ENCODE data around the gene ARHGAP9. TPM values are rescaled to one million over a fixed set of nuclear protein-coding genes. Genes with fewer than 3 reads are reported as not detected.
"Not testable (repeated sequence)": the region's sequence is repeated elsewhere in the genome, so short reads cannot be mapped to it uniquely, and the experiment has no call there.

ARHGAP9 gene
- total RNA-seq, 4 donors from 2014 or later, result 16.5 to 220 (median 28.2) TPM

GRCh38 chr12:57430931-57431566 lies 48.6 kb downstream of the ARHGAP9 start, which contains the start of gene R3HDM2:
Gene R3HDM2, minus strand, starts transcription at chr12:57431043. Its CDS starts 120,615 bp downstream, at chr12:57310428.
- DNase-seq, result peak; percentile 94 to 98 (median 97)
- peak within 1 kb of the TSS; percentile 91 to 97 (median 94) for H3K27ac ChIP-seq

DNA sequence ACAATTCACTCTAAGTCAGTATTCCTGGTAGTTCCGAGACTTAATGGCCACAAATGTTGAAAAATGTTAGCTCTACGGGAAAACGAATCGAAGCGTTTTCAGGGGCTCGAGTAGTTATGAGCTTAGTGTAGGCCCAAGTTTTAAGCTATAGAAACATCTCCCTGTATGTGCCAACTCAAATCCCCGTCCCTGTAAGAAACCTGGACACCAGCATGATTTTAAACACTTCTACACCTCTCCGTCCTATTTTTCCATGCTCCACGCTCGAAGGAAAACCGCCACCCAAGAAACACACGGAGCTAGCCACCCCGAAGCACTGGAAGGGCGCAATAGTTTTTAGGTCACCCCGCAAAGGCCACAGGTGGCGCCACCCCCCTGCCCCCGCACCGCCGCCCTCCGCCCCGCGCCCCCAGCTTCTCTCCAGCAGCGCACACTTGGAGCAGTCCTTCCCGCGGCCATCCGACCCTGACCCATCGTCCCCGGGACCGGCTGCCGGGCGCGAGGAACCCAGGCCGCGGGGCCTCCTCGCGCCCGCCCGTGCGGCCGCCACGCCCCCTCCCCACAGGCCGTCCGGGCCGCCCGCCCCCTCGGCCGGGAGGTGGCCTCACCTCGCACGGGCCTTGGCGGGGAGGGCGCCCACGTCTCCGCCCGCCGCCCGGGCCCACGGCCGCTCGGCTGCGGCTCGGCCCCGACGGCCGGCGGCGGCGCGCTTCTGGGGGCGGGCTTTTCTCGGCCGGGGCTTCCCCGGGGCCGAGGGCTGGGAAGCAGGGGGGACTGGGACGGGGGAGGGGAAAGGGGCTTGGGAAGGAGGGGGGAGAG lies 49.3 kb downstream of the ARHGAP9 start:
- H3K9me3 ChIP-seq, result no peaks in the 10 kb centered on the region

More at GRCh38 chr12:57430931-57431566, 48.6 kb downstream of the ARHGAP9 start, which contains the start of gene R3HDM2:
- Histone ChIP-seq H3K4me3 (peak within 1 kb of the TSS; percentile 60 to 92 (median 76)), H3K36me3 (peaks cover 0 to under 1% (median 0%) of the 10 kb centered on the region in 3 donors), H3K4me1 (peaks cover 0 to 6% (median 0%) of the 10 kb centered on the region in 4 donors), H3K27me3 (no peaks in the 10 kb centered on the region), H3K9me3 (no peaks in the 10 kb centered on the region)
- TF ChIP-seq CTCF (IDR thresholded peaks at IDR 0.05), result peak in 3 of 6 experiments; percentile 0 to 16 (median 8)
- TF ChIP-seq POLR2A (IDR thresholded peaks at IDR 0.05), result peak; percentile 90 to 94

GRCh38 chr12:57429473-57430111 lies 50.1 kb downstream of the ARHGAP9 start:
- Histone ChIP-seq H3K27ac (peak overlapping the region; percentile 91 to 97 (median 94)), H3K4me1 (peaks cover 0 to 6% (median 0%) of the 10 kb centered on the region in 4 donors), H3K27me3 (no peaks in the 10 kb centered on the region), H3K4me3 (peak overlapping the region; percentile 60 to 92 (median 76)), H3K9me3 (no peaks in the 10 kb centered on the region), H3K36me3 (peaks cover 0 to 8% (median 0%) of the 10 kb centered on the region in 3 donors)
- no peak for TF ChIP-seq CTCF (IDR thresholded peaks at IDR 0.05)
- no peak for TF ChIP-seq POLR2A (IDR thresholded peaks at IDR 0.05)
- peak in 1 of 3 donors; percentile 34 for DNase-seq

More for the DNA sequence above, 49.3 kb downstream of the ARHGAP9 start:
- Histone ChIP-seq H3K27ac (peak overlapping the region; percentile 91 to 97 (median 94)), H3K36me3 (peaks cover 0 to 7% (median 0%) of the 10 kb centered on the region in 3 donors), H3K4me3 (peak overlapping the region; percentile 60 to 92 (median 76)), H3K27me3 (no peaks in the 10 kb centered on the region), H3K4me1 (peaks cover 0 to 6% (median 0%) of the 10 kb centered on the region in 4 donors)
- no peak for TF ChIP-seq POLR2A (IDR thresholded peaks at IDR 0.05)
- TF ChIP-seq CTCF (IDR thresholded peaks at IDR 0.05), result peak in 1 of 6 experiments; percentile 24
- peak in 2 of 3 donors; percentile 49 to 72 for DNase-seq

- no peaks in the 10 kb centered on the region for H3K9me3 ChIP-seq
- H3K36me3 ChIP-seq, result peaks cover 0 to 8% (median 0%) of the 10 kb centered on the region in 3 donors
- no peak overlapping the region for H3K4me3 ChIP-seq
- TF ChIP-seq POLR2A (IDR thresholded peaks at IDR 0.05) (no peak), CTCF (IDR thresholded peaks at IDR 0.05) (no peak)
- peak in 1 of 3 donors; percentile 17 for DNase-seq
- peak overlapping the region in 2 of 4 donors; percentile 92 to 97 for H3K27ac ChIP-seq
- H3K4me1 ChIP-seq, result peaks cover 0 to 6% (median 0%) of the 10 kb centered on the region in 4 donors
- H3K27me3 ChIP-seq, result no peaks in the 10 kb centered on the region
Measured at GRCh38 chr12:57428965-57429364, 50.7 kb downstream of the ARHGAP9 start.

DNA sequence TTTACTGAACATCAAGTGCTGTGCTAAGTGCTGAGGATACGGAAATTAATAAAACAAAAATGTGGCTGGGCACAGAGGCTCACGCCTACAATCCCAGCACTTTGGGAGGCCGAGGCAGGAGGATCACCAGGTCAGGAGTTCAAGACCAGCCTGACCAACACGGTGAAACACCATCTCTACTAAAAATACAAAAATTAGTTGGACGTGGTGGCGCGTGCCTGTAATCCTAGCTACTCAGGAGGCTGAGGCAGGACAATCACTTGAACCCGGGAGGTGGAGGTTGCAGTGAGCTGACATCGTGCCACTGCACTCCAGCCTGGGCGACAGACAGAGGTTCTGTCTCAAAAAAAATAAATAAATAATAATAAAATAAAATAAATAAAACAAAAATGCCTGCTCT lies 52.7 kb downstream of the ARHGAP9 start:
- not testable (repeated sequence) for H3K9me3 ChIP-seq, H3K4me1 ChIP-seq, H3K4me3 ChIP-seq, H3K27ac ChIP-seq, DNase-seq, H3K27me3 ChIP-seq
- H3K36me3 ChIP-seq, result peaks cover 0 to 12% (median 0%) of the 10 kb centered on the region in 3 donors

Small RNAs within 50 kb of the gene (small RNA-seq; reads per million reads assigned to genes)
- gene MIR616, result 0 reads per million in 2 donors

Other genes with a start within 250 kb of the ARHGAP9 start
- 1 to 10 TPM; 1.9 to 6.6 (median 2.4) TPM for gene STAC3, start 228.7 kb downstream of the ARHGAP9 start, total RNA-seq
- 100 to 1,000 TPM in 1 of 4 donors, 10 to 100 TPM in 3; 23.1 to 145 (median 54.8) TPM for gene R3HDM2, start 48.8 kb downstream of the ARHGAP9 start, total RNA-seq
- not detected for gene INHBC, start 45.1 kb downstream of the ARHGAP9 start, total RNA-seq
- gene INHBE, start 24.6 kb downstream of the ARHGAP9 start, total RNA-seq, result not detected
- 1 to 10 TPM in 2 of 4 donors, under 1 TPM in 2; 0.67 to 2.1 (median 1.3) TPM for gene GLI1, start 20.1 kb downstream of the ARHGAP9 start, total RNA-seq
- gene MARS1, start 8.2 kb upstream of the ARHGAP9 start, total RNA-seq, result 10 to 100 TPM; 40.6 to 97.4 (median 63.5) TPM
- 10 to 100 TPM in 3 of 4 donors, 1 to 10 TPM in 1; 9.1 to 44.6 (median 24.0) TPM for gene DDIT3, start 40.6 kb upstream of the ARHGAP9 start, total RNA-seq
- gene MBD6, start 43.0 kb upstream of the ARHGAP9 start, total RNA-seq, result 100 to 1,000 TPM in 1 of 4 donors, 10 to 100 TPM in 3; 38.0 to 144 (median 71.5) TPM
- 100 to 1,000 TPM; 161 to 326 (median 229) TPM for gene DCTN2, start 67.3 kb upstream of the ARHGAP9 start, total RNA-seq
- 1 to 10 TPM in 2 of 4 donors, under 1 TPM in 2; 0.35 to 2.5 (median 1.4) TPM for gene KIF5A, start 70.2 kb upstream of the ARHGAP9 start, total RNA-seq
- 10 to 100 TPM in 3 of 4 donors, 1 to 10 TPM in 1; 9.1 to 52.6 (median 37.9) TPM for gene PIP4K2C, start 111.3 kb upstream of the ARHGAP9 start, total RNA-seq
- gene DTX3, start 125.0 kb upstream of the ARHGAP9 start, total RNA-seq, result 10 to 100 TPM in 3 of 4 donors, 1 to 10 TPM in 1; 4.2 to 15.7 (median 11.5) TPM
- gene ARHGEF25, start 131.6 kb upstream of the ARHGAP9 start, total RNA-seq, result 10 to 100 TPM in 2 of 4 donors, 1 to 10 TPM in 2; 5.1 to 44.6 (median 8.7) TPM
- under 1 TPM in 1 of 4 donors, not detected in 3; 0.40 TPM for gene B4GALNT1, start 153.3 kb upstream of the ARHGAP9 start, total RNA-seq
- gene OS9, start 214.3 kb upstream of the ARHGAP9 start, total RNA-seq, result 100 to 1,000 TPM; 275 to 353 (median 292) TPM